Measurements from ENCODE around the gene PLPP3.

Gene PLPP3

GRCh38 chr1:56484695-56485094 is 94.7 kb downstream of the PLPP3 start:
- in situ Hi-C loops (cut with HindIII; ENCODE audit: low sequenced_read_pairs): no loop called here
- H3K4me3 ChIP-seq (ENCODE audit: low read depth, low read length): no peak overlapping the region
- TF ChIP-seq CTCF (IDR thresholded peaks at IDR 0.05; ENCODE audit: low read depth, low read length): no peak
- DNase-seq (ENCODE audit: low read depth, low spot score): no peak

DNA sequence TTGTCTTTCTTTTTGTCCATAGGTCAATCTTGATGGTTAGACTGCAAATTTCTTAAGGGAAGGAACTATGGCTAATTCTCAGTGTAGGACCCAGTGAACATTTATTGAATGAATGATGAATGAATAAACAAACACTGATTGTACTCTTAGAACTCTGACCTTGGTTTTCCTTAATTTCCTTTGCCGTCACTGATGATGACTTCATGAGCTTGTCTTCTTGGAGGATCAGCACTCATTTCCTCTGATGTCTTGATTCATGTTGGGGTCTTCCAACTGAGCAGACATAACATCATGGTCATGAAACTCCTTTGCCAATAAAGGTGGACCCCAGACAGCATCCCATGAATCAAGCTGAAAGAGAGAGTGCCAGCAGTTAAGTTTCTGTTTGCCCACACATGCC is 96.3 kb downstream of the PLPP3 start:
- no peak for DNase-seq (ENCODE audit: low read depth, low spot score)
- in situ Hi-C loops (cut with HindIII; ENCODE audit: low sequenced_read_pairs): no loop called here
- no peak overlapping the region for H3K4me3 ChIP-seq (ENCODE audit: low read depth, low read length)
- no peak for TF ChIP-seq CTCF (IDR thresholded peaks at IDR 0.05; ENCODE audit: low read depth, low read length)

DNA sequence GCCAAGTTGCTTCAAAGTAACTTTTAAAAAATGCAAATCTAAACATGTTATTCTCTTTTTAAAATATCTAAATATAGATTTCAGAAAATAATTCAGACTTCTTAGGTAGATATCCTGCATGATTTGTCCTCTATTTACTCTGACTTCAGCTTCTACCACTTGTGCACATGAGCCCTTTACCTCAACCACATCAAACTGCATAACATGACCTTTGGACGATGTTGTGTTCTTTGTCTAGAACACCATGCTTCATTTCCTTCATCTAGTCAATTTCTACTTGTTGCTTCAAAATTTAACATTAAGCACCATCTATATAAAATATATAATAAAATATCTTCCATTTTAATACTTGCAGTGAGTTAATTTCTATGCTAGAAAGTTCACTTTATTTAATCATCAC is 96.9 kb downstream of the PLPP3 start:
- TF ChIP-seq CTCF (IDR thresholded peaks at IDR 0.05; ENCODE audit: low read depth, low read length): no peak
- no peak for DNase-seq (ENCODE audit: low read depth, low spot score)
- H3K4me3 ChIP-seq (ENCODE audit: low read depth, low read length): no peak overlapping the region
- in situ Hi-C loops (cut with HindIII; ENCODE audit: low sequenced_read_pairs): no loop called here

DNA sequence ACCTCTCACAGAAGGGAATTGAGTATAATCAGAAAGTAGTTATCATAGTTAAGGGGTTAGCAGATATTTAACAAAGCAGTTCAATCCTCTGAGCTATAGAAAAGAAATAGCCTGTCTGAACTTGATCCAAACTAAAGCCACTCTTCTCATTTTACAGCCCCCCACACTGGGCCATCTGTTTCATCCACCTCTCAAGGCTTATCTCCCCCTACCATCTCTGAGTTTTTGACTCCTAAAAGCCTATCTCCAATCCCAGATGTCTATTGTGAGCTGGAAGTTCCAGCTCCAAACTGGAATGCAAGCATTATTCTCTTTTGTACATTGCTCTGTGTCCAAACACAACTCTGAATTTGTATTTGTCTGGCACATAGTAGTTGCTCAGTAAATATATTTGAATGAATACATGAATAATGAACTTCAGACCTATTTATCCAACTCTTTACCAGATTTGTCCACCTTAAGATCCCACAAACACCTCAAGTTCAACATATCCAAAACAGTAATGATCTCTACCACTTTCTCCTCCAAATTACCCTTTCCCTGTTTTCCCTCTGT is 98.1 kb downstream of the PLPP3 start:
- no peak for TF ChIP-seq CTCF (IDR thresholded peaks at IDR 0.05; ENCODE audit: low read depth, low read length)
- H3K4me3 ChIP-seq (ENCODE audit: low read depth, low read length): no peak overlapping the region
- no peak for DNase-seq (ENCODE audit: low read depth, low spot score)
- in situ Hi-C loops (cut with HindIII; ENCODE audit: low sequenced_read_pairs): no loop called here

- no peak for DNase-seq (ENCODE audit: low read depth, low spot score)
- TF ChIP-seq CTCF (IDR thresholded peaks at IDR 0.05; ENCODE audit: low read depth, low read length): no peak
- in situ Hi-C loops (cut with HindIII; ENCODE audit: low sequenced_read_pairs): no loop called here
- H3K4me3 ChIP-seq (ENCODE audit: low read depth, low read length): no peak overlapping the region
These were observed 100.6 kb downstream of the PLPP3 start for GRCh38 chr1:56478734-56479133.

- peak overlapping the region; percentile 39 for H3K4me3 ChIP-seq (ENCODE audit: low read depth, low read length)
- in situ Hi-C loops (cut with HindIII; ENCODE audit: low sequenced_read_pairs): no loop called here
- peak; percentile 57 for DNase-seq (ENCODE audit: low read depth, low spot score)
- TF ChIP-seq CTCF (IDR thresholded peaks at IDR 0.05; ENCODE audit: low read depth, low read length): no peak
These were observed 101.9 kb downstream of the PLPP3 start for GRCh38 chr1:56477164-56478111.
